ENCODE measurements around the gene SMIM31.

SMIM31 gene

GRCh38 chr4:164753873-164754488, at the start of gene SMIM31:
Gene SMIM31 (plus strand): TSS chr4:164754131. CDS start chr4:164770444, 16,313 bp downstream.
- no peak for DNase-seq (ENCODE audit: low read depth in 3 of 3)

- no peak for DNase-seq (ENCODE audit: low read depth in 3 of 3)
Observed at GRCh38 chr4:164706675-164707074, 47.3 kb upstream of the SMIM31 start.

GRCh38 chr4:164716901-164717300, 37.0 kb upstream of the SMIM31 start:
- DNase-seq (ENCODE audit: low read depth in 3 of 3), result no peak

- DNase-seq (ENCODE audit: low read depth in 3 of 3), result no peak
Observed at GRCh38 chr4:164718827-164719226, 35.1 kb upstream of the SMIM31 start.

GRCh38 chr4:164725066-164725465, 28.9 kb upstream of the SMIM31 start:
- DNase-seq (ENCODE audit: low read depth in 3 of 3), result no peak

- DNase-seq (ENCODE audit: low read depth in 3 of 3), result no peak
Observed at GRCh38 chr4:164730705-164731393, 23.1 kb upstream of the SMIM31 start.

GRCh38 chr4:164731827-164732474, 22.0 kb upstream of the SMIM31 start:
- peak in 2 of 3 experiments; percentile 5 to 10 for DNase-seq (ENCODE audit: low read depth in 3 of 3)

- DNase-seq (ENCODE audit: low read depth in 3 of 3), result no peak
Observed at GRCh38 chr4:164734484-164734883, 19.4 kb upstream of the SMIM31 start.

GRCh38 chr4:164748375-164748774, 5.6 kb upstream of the SMIM31 start:
- DNase-seq (ENCODE audit: low read depth in 3 of 3), result no peak

GRCh38 chr4:164755432-164755831, 1.5 kb downstream of the SMIM31 start:
- no peak for DNase-seq (ENCODE audit: low read depth in 3 of 3)

GRCh38 chr4:164756686-164757085, 2.8 kb downstream of the SMIM31 start:
- no peak for DNase-seq (ENCODE audit: low read depth in 3 of 3)

GRCh38 chr4:164761241-164761640, 7.3 kb downstream of the SMIM31 start:
- DNase-seq (ENCODE audit: low read depth in 3 of 3), result no peak

GRCh38 chr4:164761746-164762275, 7.9 kb downstream of the SMIM31 start:
- DNase-seq (ENCODE audit: low read depth in 3 of 3), result no peak

GRCh38 chr4:164765096-164765495, 11.2 kb downstream of the SMIM31 start:
- no peak for DNase-seq (ENCODE audit: low read depth in 3 of 3)

- DNase-seq (ENCODE audit: low read depth in 3 of 3), result no peak
Observed at GRCh38 chr4:164765833-164766232, 11.9 kb downstream of the SMIM31 start.

GRCh38 chr4:164768516-164768915, 14.6 kb downstream of the SMIM31 start:
- DNase-seq (ENCODE audit: low read depth in 3 of 3), result no peak

GRCh38 chr4:164770010-164770724, 16.2 kb downstream of the SMIM31 start:
- DNase-seq (ENCODE audit: low read depth in 3 of 3), result no peak

- DNase-seq (ENCODE audit: low read depth in 3 of 3), result no peak
Observed at GRCh38 chr4:164771088-164771487, 17.2 kb downstream of the SMIM31 start.

- DNase-seq (ENCODE audit: low read depth in 3 of 3), result no peak
Observed at GRCh38 chr4:164772076-164772475, 18.1 kb downstream of the SMIM31 start.

- DNase-seq (ENCODE audit: low read depth in 3 of 3), result no peak
Observed at GRCh38 chr4:164779080-164779479, 25.1 kb downstream of the SMIM31 start.

- no peak for DNase-seq (ENCODE audit: low read depth in 3 of 3)
Observed at GRCh38 chr4:164779811-164780216, 25.9 kb downstream of the SMIM31 start.

- no peak for DNase-seq (ENCODE audit: low read depth in 3 of 3)
Observed at GRCh38 chr4:164780839-164781238, 26.9 kb downstream of the SMIM31 start.

Data from stimulated activated CD4-positive, alpha-beta T cell treated with anti-CD3 and anti-CD28 coated beads, TNF-alpha, amount 100 ng/mL, for 4 hours (primary cell).